IMR-90 (cell line): Measurements from ENCODE around the gene IL23A. TPM values are rescaled to one million over a fixed set of nuclear protein-coding genes. Genes with fewer than 3 reads are reported as not detected.

Source experiments
- ATAC-seq: fragments of 200-7000 bp; cut with Tn5 transposase; 2 replicates; pipeline ENCODE4 v1.9.1; 2020; ENCODE audit warnings: low read depth, mild to moderate bottlenecking, moderate library complexity
- Bru-seq: library from RNA; stranded (reverse); fragments of 400-500 nt; gene quantifications from one replicate; lab custom pipeline; 2021; lab: Mats Ljungman, UMichigan
- BruChase-seq, 2 experiments: library from RNA; stranded (reverse); fragments of 400-500 nt; gene quantifications; one replicate each; lab custom pipeline; 2021; lab: Mats Ljungman, UMichigan
- BruUV-seq: library from RNA; stranded (reverse); fragments of 400-500 nt; replicated peaks from 2 replicates; lab custom pipeline; 2021; lab: Mats Ljungman, UMichigan
- CTCF ChIA-PET: fragments of 300-600 bp; formaldehyde crosslinking; extraction: SDS; loops from one replicate; lab custom pipeline; 2021; ENCODE audit warnings: antibody characterized with exemption; lab: Yijun Ruan, JAX
- POLR2A ChIA-PET: fragments of 300-600 bp; sonication (Branson Sonifier 250); formaldehyde crosslinking; loops from one replicate; lab custom pipeline; 2022; ENCODE audit warnings: antibody characterized with exemption; ENCODE audit not compliant: unreplicated experiment; lab: Charles Lee
- DNase-seq: peaks from one replicate; pipeline ENCODE4 v3.0.0; 2013
- H2AFZ ChIP-seq: replicated peaks from 2 replicates; pipeline ENCODE3; 2013; ENCODE audit warnings: low read length, mild to moderate bottlenecking; ENCODE audit not compliant: poor library complexity
- H2AK5ac ChIP-seq: 2 replicates; pipeline ENCODE4 v1.6.1; 2013; ENCODE audit warnings: low read depth, low read length, inconsistent platforms
- H2AK9ac ChIP-seq: replicated peaks from 2 replicates; pipeline ENCODE3; 2013; ENCODE audit warnings: mild to moderate bottlenecking, low read depth, low read length, moderate library complexity; ENCODE audit not compliant: poor library complexity
- H2BK120ac ChIP-seq: 2 replicates; pipeline ENCODE4 v1.6.1; 2013; ENCODE audit warnings: low read depth, low read length, inconsistent platforms
- H2BK15ac ChIP-seq: 3 replicates; pipeline ENCODE4 v1.6.1; 2013; ENCODE audit warnings: low read depth, low read length, inconsistent platforms
- H2BK20ac ChIP-seq: 2 replicates; pipeline ENCODE4 v1.6.1; 2013; ENCODE audit warnings: low read depth, mild to moderate bottlenecking, inconsistent platforms, low read length, moderate library complexity
- H2BK5ac ChIP-seq: 2 replicates; pipeline ENCODE4 v1.6.1; 2013; ENCODE audit warnings: mild to moderate bottlenecking, low read depth, low read length, inconsistent platforms; ENCODE audit not compliant: poor library complexity, severe bottlenecking
- H3K14ac ChIP-seq: replicated peaks from 2 replicates; pipeline ENCODE4 v1.6.1; 2013; ENCODE audit warnings: low read depth, low read length, inconsistent platforms
- H3K18ac ChIP-seq: 2 replicates; pipeline ENCODE4 v1.6.1; 2013; ENCODE audit warnings: low read depth, low read length, control low read depth
- H3K23ac ChIP-seq: 2 replicates; pipeline ENCODE4 v1.6.1; 2013; ENCODE audit warnings: low read depth, low read length, inconsistent platforms
- H3K27ac ChIP-seq: 2 replicates; pipeline ENCODE4 v1.5.1; 2013; ENCODE audit warnings: mild to moderate bottlenecking, control low read depth, low read length; ENCODE audit not compliant: insufficient read depth
- H3K27me3 ChIP-seq: 2 replicates; pipeline ENCODE4 v1.6.1; 2013; ENCODE audit warnings: low read length; ENCODE audit not compliant: control insufficient read depth, insufficient read depth
- H3K36me3 ChIP-seq: 2 replicates; pipeline ENCODE4 v1.6.1; 2013; ENCODE audit warnings: low read length, mixed read lengths; ENCODE audit not compliant: control insufficient read depth, insufficient read depth
- H3K4ac ChIP-seq: 2 replicates; pipeline ENCODE4 v1.6.1; 2013; ENCODE audit warnings: low read depth, low read length, inconsistent platforms
- H3K4me1 ChIP-seq: 2 replicates; pipeline ENCODE4 v1.6.1; 2013; ENCODE audit warnings: low read length, mixed read lengths; ENCODE audit not compliant: control insufficient read depth, insufficient read depth
- H3K4me2 ChIP-seq: 2 replicates; pipeline ENCODE4 v1.6.1; 2013; ENCODE audit warnings: low read depth, mild to moderate bottlenecking, control low read depth, low read length, moderate library complexity
- H3K4me3 ChIP-seq: 2 replicates; pipeline ENCODE4 v1.5.1; 2013; ENCODE audit warnings: low read depth, mild to moderate bottlenecking, control low read depth, low read length, moderate library complexity; ENCODE audit not compliant: insufficient read depth
- H3K56ac ChIP-seq: 2 replicates; pipeline ENCODE4 v1.6.1; 2013; ENCODE audit warnings: low read length, inconsistent platforms; ENCODE audit not compliant: insufficient read depth; ENCODE audit errors: extremely low read depth
- H3K79me1 ChIP-seq, 2 experiments: 2 replicates each; pipeline ENCODE4 v1.6.1; 2013; ENCODE audit warnings: low read length in 2 of 2, inconsistent platforms in 1 of 2, low read depth in 1 of 2
- H3K9ac ChIP-seq: 2 replicates; pipeline ENCODE4 v1.6.1; 2013; ENCODE audit warnings: low read depth, low read length, control low read depth
- H3K9me1 ChIP-seq: 2 replicates; pipeline ENCODE4 v1.6.1; 2013; ENCODE audit warnings: low read length, inconsistent platforms; ENCODE audit not compliant: insufficient read depth
- H3K9me3 ChIP-seq: 2 replicates; pipeline ENCODE4 v1.6.1; 2013; ENCODE audit warnings: low read length; ENCODE audit not compliant: control insufficient read depth, insufficient read depth
- H4K20me1 ChIP-seq: 2 replicates; pipeline ENCODE4 v1.6.1; 2013; ENCODE audit warnings: low read length, inconsistent platforms; ENCODE audit not compliant: insufficient read depth
- H4K5ac ChIP-seq: 2 replicates; pipeline ENCODE4 v1.6.1; 2013; ENCODE audit warnings: mild to moderate bottlenecking, low read depth, low read length, control low read depth
- H4K8ac ChIP-seq, 2 experiments: 2 replicates each; pipeline ENCODE4 v1.6.1; 2013; ENCODE audit warnings: low read depth in 2 of 2, low read length in 2 of 2, control low read depth in 1 of 2, inconsistent platforms in 1 of 2
- H4K91ac ChIP-seq: 2 replicates; pipeline ENCODE4 v1.6.1; 2013; ENCODE audit warnings: low read depth, low read length, inconsistent platforms; ENCODE audit not compliant: insufficient read depth
- BHLHE40 ChIP-seq: fragments of 150-350 bp; IDR thresholded peaks from 2 replicates; pipeline ENCODE4 v1.6.1; 2016; ENCODE audit warnings: mild to moderate bottlenecking, low read depth, low read length
- CHD1 ChIP-seq: IDR thresholded peaks from 2 replicates; pipeline ENCODE4 v1.6.1; 2012; ENCODE audit warnings: low read depth, low read length, improper control_type of control experiment
- ELK1 ChIP-seq: fragments of 150-350 bp; IDR thresholded peaks from 2 replicates; pipeline ENCODE4 v1.6.1; 2016; ENCODE audit warnings: low read depth, mild to moderate bottlenecking, low read length, moderate library complexity, borderline replicate concordance
- FOS ChIP-seq: fragments of 150-350 bp; IDR thresholded peaks from 2 replicates; pipeline ENCODE4 v1.6.1; 2016; ENCODE audit warnings: low read depth, low read length
- MAFK ChIP-seq: IDR thresholded peaks from 2 replicates; pipeline ENCODE4 v1.6.1; 2012; ENCODE audit warnings: low read depth, low read length, improper control_type of control experiment
- MAZ ChIP-seq: IDR thresholded peaks from 2 replicates; pipeline ENCODE4 v1.6.1; 2012; ENCODE audit warnings: low read depth, mild to moderate bottlenecking, low read length, improper control_type of control experiment, moderate library complexity, borderline replicate concordance
- MXI1 ChIP-seq: IDR thresholded peaks from 2 replicates; pipeline ENCODE4 v1.6.1; 2012; ENCODE audit warnings: low read depth, mild to moderate bottlenecking, low read length, moderate library complexity, borderline replicate concordance
- NFE2L2 ChIP-seq: fragments of 150-350 bp; IDR thresholded peaks from 2 replicates; pipeline ENCODE4 v1.6.1; 2016; ENCODE audit warnings: low read depth, mild to moderate bottlenecking, low read length
- POLR2A ChIP-seq: IDR thresholded peaks from 2 replicates; pipeline ENCODE4 v1.6.1; 2012; ENCODE audit warnings: mild to moderate bottlenecking, low read depth, low read length
- RAD21 ChIP-seq: IDR thresholded peaks from 2 replicates; pipeline ENCODE4 v1.6.1; 2012; ENCODE audit warnings: low read length, improper control_type of control experiment
- RCOR1 ChIP-seq: IDR thresholded peaks from 2 replicates; pipeline ENCODE4 v1.6.1; 2012; ENCODE audit warnings: mild to moderate bottlenecking, low read length, improper control_type of control experiment; ENCODE audit not compliant: insufficient replicate concordance
- RFX5 ChIP-seq: IDR thresholded peaks from 2 replicates; pipeline ENCODE4 v1.8.0; 2012; ENCODE audit warnings: low read depth, mild to moderate bottlenecking, low read length, moderate library complexity
- SMC3 ChIP-seq: fragments of 150-350 bp; IDR thresholded peaks from 2 replicates; pipeline ENCODE4 v1.6.1; 2016; ENCODE audit warnings: low read depth, mild to moderate bottlenecking, antibody characterized with exemption, low read length, moderate library complexity
- USF2 ChIP-seq: fragments of 150-350 bp; IDR thresholded peaks from 2 replicates; pipeline ENCODE4 v1.6.1; 2017; ENCODE audit warnings: mild to moderate bottlenecking, antibody characterized with exemption, low read length, low read depth
- WGBS, 2 experiments: methylation state at CpG; one replicate each; pipeline versions ENCODE4 v1.1.5 to v1.1.7; 2013; ENCODE audit warnings: missing lambda C conversion rate in 2 of 2; ENCODE audit not compliant: insufficient read length in 1 of 2; ENCODE audit errors: extremely low coverage in 2 of 2; 5-methylcytosine and 5-hydroxymethylcytosine counted together
- dilution Hi-C: fragments of 300-500 bp; cut with HindIII; formaldehyde crosslinking; loops from one replicate; pipeline ENCODE4 v1.14.3; 2018; ENCODE audit warnings: low sequenced_read_pairs; ENCODE audit not compliant: unreplicated experiment
- in situ Hi-C: fragments of 300-500 bp; cut with MboI; formaldehyde crosslinking; loops from 3 replicates; pipeline ENCODE4 v1.14.3; 2019; ENCODE audit warnings: low sequenced_read_pairs, inconsistent platforms, mixed read lengths
- intact Hi-C: fragments of 100-400 bp; cut with micrococcal nuclease; formaldehyde crosslinking; loops from 2 replicates; pipeline ENCODE4 v1.10.0; 2022
- long read RNA-seq: library from polyadenylated mRNA; unstranded; transcript quantifications from one replicate; pipeline ENCODE4 v2.0.0, GENCODE V29; 2021; ENCODE audit not compliant: unreplicated experiment
- polyA plus RNA-seq, 3 experiments: library from polyadenylated mRNA; depleted of rRNA; stranded (reverse); fragments of >200 nt; gene quantifications; 2 replicates each; pipeline ENCODE4 v1.2.3, GENCODE V29; 2012; ENCODE audit warnings: low replicate concordance in 1 of 3
- total RNA-seq: library from RNA; depleted of rRNA; stranded (reverse); fragments of >200 nt; gene quantifications from 2 replicates; pipeline ENCODE4 v1.2.3, GENCODE V29; 2012; rRNA removed

Gene IL23A
- total RNA-seq (not detected in 2 replicates), polyA plus RNA-seq (2012; rRNA removed) (0.17 and 0.55 TPM in 2 replicates), Bru-seq, nascent RNA (percentile 26 among the genes with signal in this experiment), BruChase-seq, experiment 1, labeled RNA remaining after a 6-hour chase (not detected), BruChase-seq, experiment 2, labeled RNA remaining after a 2-hour chase (percentile 23 among the genes with signal in this experiment)
- 0.19 TPM in 1 of 2 replicates, not detected in the other for polyA plus RNA-seq (2012; cell fraction: cytosol; rRNA removed)
- polyA plus RNA-seq (2012; cell fraction: nucleus; rRNA removed; ENCODE audit: low replicate concordance) = 0.30 and 0.36 TPM in 2 replicates
- long read RNA-seq = 0 reads

- POLR2A ChIA-PET = interaction anchor here (0.5 kb wide), 1 partner anchor 10 kb away, joined by 3 read pairs; no protein-coding TSS in a partner anchor
- TF ChIP-seq RFX5 (no peak), CHD1 (no peak), ELK1 (no peak), POLR2A (no peak), RCOR1 (no peak), BHLHE40 (no peak), MAFK (no peak), MAZ (no peak), USF2 (no peak), NFE2L2 (no peak), SMC3 (no peak), FOS (no peak), RAD21 (no peak), MXI1 (no peak)
Measured at GRCh38 chr12:56338308-56339157, at the start of gene IL23A. Gene IL23A, plus strand, starts transcription at chr12:56338884. Its CDS starts 161 bp downstream, at chr12:56339045.

More at GRCh38 chr12:56338308-56339157, at the start of gene IL23A:
- no peak within 1 kb of the TSS for H3K14ac ChIP-seq
- H3K56ac ChIP-seq = no peak within 1 kb of the TSS
- no peak within 1 kb of the TSS for H3K18ac ChIP-seq
- H2AK5ac ChIP-seq = no peak within 1 kb of the TSS; the same call in 1 of the 2 replicates
- CTCF ChIA-PET = no interaction called here
- peak within 1 kb of the TSS; percentile 40 for H2AFZ ChIP-seq
- no peak within 1 kb of the TSS for H2BK15ac ChIP-seq
- peaks cover 19% of the 10 kb centered on the region for H3K36me3 ChIP-seq
- WGBS, 2 experiments = 11% methylated on average over 1 of the region's 9 CpGs; no CpG with 5 or more reads in 1 of the 2 experiments
- ATAC-seq (0 out of 2 replicates have a peak, but pooled peaks have one; percentile 7), DNase-seq (peak; percentile 59)
- in situ Hi-C loops (no loop called here), dilution Hi-C loops (no loop called here), intact Hi-C loops (no loop called here)
- H4K91ac ChIP-seq = no peak within 1 kb of the TSS
- no peak within 1 kb of the TSS for H4K5ac ChIP-seq
- no peak within 1 kb of the TSS for H4K8ac ChIP-seq
- H3K4me3 ChIP-seq = no peak within 1 kb of the TSS
- H3K9ac ChIP-seq = no peak within 1 kb of the TSS
- H2BK120ac ChIP-seq = no peak within 1 kb of the TSS
- H3K27me3 ChIP-seq = no peaks in the 10 kb centered on the region
- BruUV-seq = no TSS peak
- no peaks in the 10 kb centered on the region for H3K4me1 ChIP-seq
- H2AK9ac ChIP-seq = no peak within 1 kb of the TSS
- no peak within 1 kb of the TSS for H3K27ac ChIP-seq
- H3K79me1 ChIP-seq = peaks cover 0 to 12% of the 10 kb centered on the region in 2 experiments; a peak in 3 of 4 replicates
- peaks cover 3% of the 10 kb centered on the region; the same call in 1 of the 2 replicates for H3K9me1 ChIP-seq
- no peaks in the 10 kb centered on the region for H4K20me1 ChIP-seq
- H3K4me2 ChIP-seq = no peak within 1 kb of the TSS
- H3K9me3 ChIP-seq = no peaks in the 10 kb centered on the region
- H3K23ac ChIP-seq = peak within 1 kb of the TSS; percentile 31; the same call in 1 of the 2 replicates
- H2BK5ac ChIP-seq = no peak within 1 kb of the TSS
- H3K4ac ChIP-seq = no peak within 1 kb of the TSS
- no peak within 1 kb of the TSS for H2BK20ac ChIP-seq
